K562 (cell line): Measurements from ENCODE around the gene MEF2B. TPM values are rescaled to one million over a fixed set of nuclear protein-coding genes. Genes with fewer than 3 reads are reported as not detected.

Source experiments
- AFF4 ChIP-seq: sonication (generic); formaldehyde crosslinking; IDR thresholded peaks from 2 replicates; pipeline ENCODE4 v1.8.0; 2023; ENCODE audit warnings: mild to moderate bottlenecking, missing genetic modification reagents
- DDX20 ChIP-seq: fragments of 450-650 bp; IDR thresholded peaks from 2 replicates; pipeline ENCODE4 v1.6.1; 2016; ENCODE audit warnings: missing genetic modification characterization, low read depth, mild to moderate bottlenecking, missing compliant biosample characterization, moderate library complexity
- E2F8 ChIP-seq: fragments of 450-650 bp; IDR thresholded peaks from 2 replicates; pipeline ENCODE4 v1.7.1; 2018; ENCODE audit warnings: mild to moderate bottlenecking, low read depth; ENCODE audit not compliant: partially characterized antibody
- ELF4 ChIP-seq: fragments of 450-650 bp; formaldehyde crosslinking; IDR thresholded peaks from 2 replicates; pipeline ENCODE4 v1.4.0; 2022; ENCODE audit warnings: missing genetic modification characterization
- HMGXB4 ChIP-seq: sonication (generic); formaldehyde crosslinking; IDR thresholded peaks from 2 replicates; pipeline ENCODE4 v1.8.1; 2023; ENCODE audit warnings: mild to moderate bottlenecking, missing genetic modification reagents
- KAT7 ChIP-seq: sonication (generic); formaldehyde crosslinking; IDR thresholded peaks from 2 replicates; pipeline ENCODE4 v1.8.0; 2022; ENCODE audit warnings: missing genetic modification reagents, mild to moderate bottlenecking, borderline replicate concordance
- MLLT1 ChIP-seq, 2 experiments: fragments of 450-650 bp; IDR thresholded peaks; 2 replicates each; pipeline ENCODE4 v1.6.1; 2016
- NRF1 ChIP-seq, 2 experiments: fragments of 450-650 bp; IDR thresholded peaks in 1 of 2; conservative IDR thresholded peaks in 1 of 2; 2 replicates each; pipeline ENCODE4 v1.6.1; 2014; ENCODE audit warnings: mild to moderate bottlenecking in 2 of 2
- SIN3B ChIP-seq: fragments of 450-650 bp; IDR thresholded peaks from 2 replicates; pipeline ENCODE4 v1.6.1; 2017; ENCODE audit warnings: low read depth, mild to moderate bottlenecking, moderate library complexity
- ZNF507 ChIP-seq: conservative IDR thresholded peaks from 2 replicates; pipeline ENCODE4 v1.6.1; 2017; ENCODE audit warnings: missing genetic modification characterization, missing compliant biosample characterization
- ZNF717 ChIP-seq: fragments of 250-450 bp; sonication (Bioruptor Pico); IDR thresholded peaks from 2 replicates; pipeline ENCODE4 v1.5.0; 2021
- polyA plus RNA-seq, 8 experiments: library from polyadenylated mRNA; depleted of rRNA in 4 of 8; stranded (reverse) in 5 of 8; unstranded in 3 of 8; fragments of >200 nt; fragmentation: Nextera tagmentation in 2 of 8; fragmentation: Illumina TruSeq in 1 of 8; extraction: Ambion mirVana in 2 of 8; extraction: Trizol in 1 of 8; gene quantifications; 2 replicates each; pipeline versions ENCODE4 v1.2.1 to v1.2.3, GENCODE V29; 2011 to 2014; ENCODE audit warnings: inconsistent platforms in 1 of 8, missing spikeins in 1 of 8
- total RNA-seq, 7 experiments: library from RNA; depleted of rRNA in 6 of 7; stranded (reverse); fragments of >200 nt in 6 of 7; fragmentation: Illumina TruSeq in 2 of 7; extraction: Trizol in 2 of 7; gene quantifications; 2 replicates each; pipeline versions ENCODE4 v1.2.1 to v1.2.3, GENCODE V29; 2011 to 2021; ENCODE audit warnings: low replicate concordance in 1 of 7
- TF ChIP-seq, protein P1 (sequence below): fragments of 250-450 bp; sonication (Bioruptor Pico); IDR thresholded peaks from 2 replicates; pipeline ENCODE4 v1.5.0; 2022; ENCODE audit warnings: mild to moderate bottlenecking
- TF ChIP-seq, protein P2 (sequence below): sonication (generic); formaldehyde crosslinking; IDR thresholded peaks from 2 replicates; pipeline ENCODE4 v1.9.0; 2022; ENCODE audit warnings: mild to moderate bottlenecking, missing genetic modification reagents

MEF2B gene
- total and polyA plus RNA-seq, 9 of the 15 experiments (the other 6 are each of a cell fraction or from before 2014, with no cell fraction given) = 0.14 to 1.9 (median 0.71) TPM; not detected in 3

DNA sequence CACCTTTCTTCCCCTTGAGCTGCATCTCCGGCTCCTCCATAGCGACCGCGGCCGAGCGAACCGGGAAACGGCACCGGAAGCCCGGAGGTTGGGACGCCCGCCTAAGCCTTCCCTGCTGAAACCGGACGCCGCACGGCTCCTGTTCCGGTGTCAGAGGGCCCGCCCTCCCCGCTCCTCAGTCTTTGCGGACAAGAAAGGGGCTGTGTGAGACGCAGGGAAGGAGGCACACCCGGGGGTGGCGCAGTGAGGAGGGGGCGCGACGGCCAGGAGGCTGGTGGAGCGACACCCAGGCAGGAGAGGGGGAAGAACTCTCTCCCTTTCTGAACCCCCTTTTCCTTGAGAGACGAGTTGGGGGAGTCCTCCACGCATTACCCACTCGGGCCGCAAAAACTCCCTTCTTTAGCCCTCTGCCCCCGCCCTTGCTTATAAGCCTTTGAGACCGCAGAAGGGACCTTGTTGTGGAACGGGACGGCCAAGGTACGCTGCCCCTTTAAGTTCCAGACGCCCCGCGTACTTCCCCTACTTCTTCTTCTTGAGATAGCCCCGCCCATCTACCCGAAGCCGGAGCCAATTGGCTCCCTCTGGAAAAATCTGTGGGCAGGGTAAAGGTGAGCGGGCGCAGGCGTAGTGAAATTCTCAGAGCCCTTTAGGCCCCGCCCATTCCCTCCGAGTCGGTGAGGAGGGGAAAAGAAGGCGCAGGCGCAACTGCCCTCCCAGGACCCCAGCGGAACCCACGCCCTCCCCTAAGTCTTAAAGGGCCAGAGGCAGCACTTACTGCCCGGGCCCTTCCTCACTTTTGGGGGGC lies 22.2 kb upstream of the MEF2B start, which contains the start of the genes BORCS8 and RFXANK (continued):
- TF ChIP-seq HMGXB4 (CRISPR knock-in tag) (0 out of 2 replicates have a peak, but pooled peaks have one; percentile 53), MLLT1 (IDR thresholded peaks at IDR 0.05) (peak in 1 of 2 experiments; percentile 41; a peak in 1 of 4 replicates), ELF4 (CRISPR knock-in tag) (no peak), AFF4 (CRISPR knock-in tag) (peak; percentile 56; the same call in 1 of the 2 replicates), KAT7 (peak; percentile 80; the same call in 1 of the 2 replicates), E2F8 (peak; percentile 91), ZNF507 (tag) (no peak), SIN3B (peak; percentile 97), DDX20 (no peak), ZNF717 (CRISPR knock-in tag) (no peak), NRF1 (conservative IDR thresholded peaks at IDR 0.05 in 1 of 2, IDR thresholded peaks at IDR 0.05 in 1 of 2) (peak; percentile 99)
- TF ChIP-seq, protein P1, sequence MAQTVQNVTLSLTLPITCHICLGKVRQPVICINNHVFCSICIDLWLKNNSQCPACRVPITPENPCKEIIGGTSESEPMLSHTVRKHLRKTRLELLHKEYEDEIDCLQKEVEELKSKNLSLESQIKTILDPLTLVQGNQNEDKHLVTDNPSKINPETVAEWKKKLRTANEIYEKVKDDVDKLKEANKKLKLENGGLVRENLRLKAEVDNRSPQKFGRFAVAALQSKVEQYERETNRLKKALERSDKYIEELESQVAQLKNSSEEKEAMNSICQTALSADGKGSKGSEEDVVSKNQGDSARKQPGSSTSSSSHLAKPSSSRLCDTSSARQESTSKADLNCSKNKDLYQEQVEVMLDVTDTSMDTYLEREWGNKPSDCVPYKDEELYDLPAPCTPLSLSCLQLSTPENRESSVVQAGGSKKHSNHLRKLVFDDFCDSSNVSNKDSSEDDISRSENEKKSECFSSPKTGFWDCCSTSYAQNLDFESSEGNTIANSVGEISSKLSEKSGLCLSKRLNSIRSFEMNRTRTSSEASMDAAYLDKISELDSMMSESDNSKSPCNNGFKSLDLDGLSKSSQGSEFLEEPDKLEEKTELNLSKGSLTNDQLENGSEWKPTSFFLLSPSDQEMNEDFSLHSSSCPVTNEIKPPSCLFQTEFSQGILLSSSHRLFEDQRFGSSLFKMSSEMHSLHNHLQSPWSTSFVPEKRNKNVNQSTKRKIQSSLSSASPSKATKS = no peak
- TF ChIP-seq, protein P2, sequence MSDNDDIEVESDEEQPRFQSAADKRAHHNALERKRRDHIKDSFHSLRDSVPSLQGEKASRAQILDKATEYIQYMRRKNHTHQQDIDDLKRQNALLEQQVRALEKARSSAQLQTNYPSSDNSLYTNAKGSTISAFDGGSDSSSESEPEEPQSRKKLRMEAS = peak; percentile 79
